Rectal smooth muscle tissue (tissue), 1 donor: ENCODE data around the gene GPBP1.
"Not testable (repeated sequence)": the region's sequence is repeated elsewhere in the genome, so short reads cannot be mapped to it uniquely, and the experiment has no call there.

Experiments used
- H3K27ac ChIP-seq: one replicate; pipeline ENCODE4 v1.7.0; 2013; ENCODE audit warnings: low read depth, low read length, inconsistent platforms
- H3K27me3 ChIP-seq: one replicate; pipeline ENCODE4 v1.7.0; 2013; ENCODE audit warnings: low read length; ENCODE audit not compliant: control insufficient read depth, insufficient read depth
- H3K36me3 ChIP-seq: one replicate; pipeline ENCODE4 v1.7.0; 2013; ENCODE audit warnings: low read length; ENCODE audit not compliant: control insufficient read depth, insufficient read depth
- H3K4me1 ChIP-seq: one replicate; pipeline ENCODE4 v1.7.0; 2013; ENCODE audit warnings: low read length; ENCODE audit not compliant: control insufficient read depth, insufficient read depth
- H3K4me3 ChIP-seq: one replicate; pipeline ENCODE4 v1.7.0; 2013; ENCODE audit warnings: low read length
- H3K9ac ChIP-seq: one replicate; pipeline ENCODE4 v1.7.0; 2013; ENCODE audit warnings: low read length

The GPBP1 gene

GRCh38 chr5:57262541-57262940, 88.7 kb downstream of the GPBP1 start:
- peaks cover 8% of the 10 kb centered on the region for H3K36me3 ChIP-seq
- no peaks in the 10 kb centered on the region for H3K27me3 ChIP-seq
- H3K4me3 ChIP-seq = no peak overlapping the region
- H3K27ac ChIP-seq = no peak overlapping the region
- no peaks in the 10 kb centered on the region for H3K4me1 ChIP-seq
- H3K9ac ChIP-seq = no peak overlapping the region

DNA sequence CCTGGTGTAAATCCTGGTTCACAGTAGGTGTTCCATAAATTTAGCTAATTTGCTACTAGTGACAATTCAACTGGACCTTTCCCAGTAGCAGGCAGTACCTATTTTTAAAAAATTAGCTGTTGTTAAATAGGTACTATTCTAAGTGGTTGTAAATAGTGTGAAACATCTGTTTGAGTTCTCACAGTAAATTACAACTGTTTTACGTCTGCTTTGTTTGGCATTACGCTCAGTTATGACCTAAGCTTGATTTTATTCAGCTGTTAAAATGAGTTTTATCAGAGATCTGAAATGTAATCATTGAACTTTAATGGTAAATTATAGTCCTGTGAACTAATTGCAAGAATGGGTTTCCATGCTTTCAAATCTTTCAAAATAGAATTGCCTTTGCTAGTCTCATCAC, 93.9 kb downstream of the GPBP1 start:
- Histone ChIP-seq H3K4me1 (no peaks in the 10 kb centered on the region), H3K4me3 (no peak overlapping the region), H3K27ac (no peak overlapping the region), H3K27me3 (no peaks in the 10 kb centered on the region), H3K9ac (no peak overlapping the region), H3K36me3 (peaks cover 5% of the 10 kb centered on the region)

DNA sequence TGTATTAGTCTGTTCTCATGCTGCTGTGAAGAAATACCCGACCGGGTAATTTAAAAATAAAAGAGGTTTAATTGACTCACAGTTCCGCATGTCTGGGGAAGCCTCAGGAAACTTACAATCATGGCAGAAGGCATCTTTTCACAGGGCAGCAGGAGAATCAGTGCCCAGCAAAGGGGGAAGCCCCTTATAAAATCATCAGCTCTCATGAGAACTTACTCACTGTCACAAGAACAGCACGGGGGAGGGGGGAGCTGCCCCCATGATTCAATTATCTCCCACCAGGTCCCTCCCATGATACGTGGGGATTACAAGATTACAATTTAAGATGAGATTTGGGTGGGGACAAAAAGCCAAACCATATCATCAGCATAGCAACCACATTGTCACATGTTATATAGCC, 102.5 kb downstream of the GPBP1 start:
- H3K36me3 ChIP-seq = no peaks in the 10 kb centered on the region
- H3K27ac ChIP-seq = no peak overlapping the region
- H3K9ac ChIP-seq = no peak overlapping the region
- H3K27me3 ChIP-seq = no peaks in the 10 kb centered on the region
- H3K4me3 ChIP-seq = no peak overlapping the region
- no peaks in the 10 kb centered on the region for H3K4me1 ChIP-seq

DNA sequence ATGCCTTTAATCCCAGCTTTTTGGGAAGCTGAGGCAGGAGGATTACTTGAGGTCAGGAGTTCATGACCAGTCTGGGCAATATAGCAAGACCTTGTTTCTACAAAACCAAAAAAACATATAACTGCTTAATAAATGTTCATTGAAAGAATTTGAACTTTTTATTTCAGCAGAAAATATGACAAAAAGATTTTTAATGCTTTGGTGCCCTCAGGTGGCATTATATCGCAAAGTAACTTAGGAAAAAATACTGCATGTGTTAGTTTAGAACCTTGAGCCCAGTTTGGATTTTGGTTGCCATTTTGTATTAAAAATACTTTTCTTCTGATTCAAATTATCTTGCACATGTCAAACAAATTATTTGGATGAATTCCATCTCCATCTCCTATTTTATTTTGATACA, 103.2 kb downstream of the GPBP1 start:
- no peaks in the 10 kb centered on the region for H3K4me1 ChIP-seq
- no peak overlapping the region for H3K27ac ChIP-seq
- H3K9ac ChIP-seq = no peak overlapping the region
- H3K36me3 ChIP-seq = no peaks in the 10 kb centered on the region
- no peaks in the 10 kb centered on the region for H3K27me3 ChIP-seq
- no peak overlapping the region for H3K4me3 ChIP-seq

GRCh38 chr5:57280853-57281252, 107.0 kb downstream of the GPBP1 start:
- H3K4me1 ChIP-seq = no peaks in the 10 kb centered on the region
- H3K9ac ChIP-seq = no peak overlapping the region
- H3K36me3 ChIP-seq = no peaks in the 10 kb centered on the region
- no peak overlapping the region for H3K4me3 ChIP-seq
- no peak overlapping the region for H3K27ac ChIP-seq
- no peaks in the 10 kb centered on the region for H3K27me3 ChIP-seq

- H3K9ac ChIP-seq, H3K4me1 ChIP-seq, H3K4me3 ChIP-seq, H3K27me3 ChIP-seq, H3K36me3 ChIP-seq, H3K27ac ChIP-seq: not testable (repeated sequence)
Measured at GRCh38 chr5:57285084-57285483, 111.2 kb downstream of the GPBP1 start.

DNA sequence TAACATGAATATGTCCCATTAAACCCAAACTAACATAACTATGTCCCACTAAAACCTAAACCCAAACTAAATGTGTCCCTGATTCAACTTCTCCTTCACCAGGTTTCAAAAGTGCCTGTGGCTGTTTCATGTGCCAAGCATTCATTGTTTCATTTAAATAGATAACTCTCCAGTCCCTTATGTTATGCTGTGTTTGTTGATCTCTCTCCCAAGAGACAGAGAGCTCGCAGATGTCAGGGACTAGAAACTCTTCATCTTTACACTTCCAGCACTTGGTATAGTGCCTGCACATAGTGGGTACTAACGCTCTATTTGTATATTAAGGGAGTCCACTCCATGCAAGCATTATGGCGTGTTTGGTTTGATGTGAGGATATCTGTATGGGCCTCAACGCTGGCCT, 118.0 kb downstream of the GPBP1 start:
- H3K4me3 ChIP-seq = no peak overlapping the region
- H3K9ac ChIP-seq = no peak overlapping the region
- H3K4me1 ChIP-seq = no peaks in the 10 kb centered on the region
- no peaks in the 10 kb centered on the region for H3K36me3 ChIP-seq
- no peak overlapping the region for H3K27ac ChIP-seq
- H3K27me3 ChIP-seq = no peaks in the 10 kb centered on the region

GRCh38 chr5:57292336-57292735, 118.5 kb downstream of the GPBP1 start:
- H3K4me3 ChIP-seq = no peak overlapping the region
- H3K9ac ChIP-seq = no peak overlapping the region
- H3K27ac ChIP-seq = no peak overlapping the region

GRCh38 chr5:57298295-57298984, 124.6 kb downstream of the GPBP1 start:
- Histone ChIP-seq H3K27ac (no peak overlapping the region), H3K27me3 (no peaks in the 10 kb centered on the region), H3K9ac (no peak overlapping the region), H3K4me3 (peak overlapping the region; percentile 47), H3K4me1 (peaks cover 6% of the 10 kb centered on the region), H3K36me3 (no peaks in the 10 kb centered on the region)

More at GRCh38 chr5:57292336-57292735, 118.5 kb downstream of the GPBP1 start:
- Histone ChIP-seq H3K27me3 (no peaks in the 10 kb centered on the region), H3K4me1 (no peaks in the 10 kb centered on the region), H3K36me3 (no peaks in the 10 kb centered on the region)

GRCh38 chr5:57298985-57299491, 125.2 kb downstream of the GPBP1 start:
- Histone ChIP-seq H3K4me3 (peak overlapping the region; percentile 47), H3K27ac (no peak overlapping the region), H3K4me1 (peaks cover 6% of the 10 kb centered on the region), H3K9ac (no peak overlapping the region), H3K27me3 (no peaks in the 10 kb centered on the region), H3K36me3 (no peaks in the 10 kb centered on the region)

- H3K4me1 ChIP-seq = peaks cover 6% of the 10 kb centered on the region
- H3K27me3 ChIP-seq = no peaks in the 10 kb centered on the region
Measured at GRCh38 chr5:57299986-57300385, 126.1 kb downstream of the GPBP1 start.

DNA sequence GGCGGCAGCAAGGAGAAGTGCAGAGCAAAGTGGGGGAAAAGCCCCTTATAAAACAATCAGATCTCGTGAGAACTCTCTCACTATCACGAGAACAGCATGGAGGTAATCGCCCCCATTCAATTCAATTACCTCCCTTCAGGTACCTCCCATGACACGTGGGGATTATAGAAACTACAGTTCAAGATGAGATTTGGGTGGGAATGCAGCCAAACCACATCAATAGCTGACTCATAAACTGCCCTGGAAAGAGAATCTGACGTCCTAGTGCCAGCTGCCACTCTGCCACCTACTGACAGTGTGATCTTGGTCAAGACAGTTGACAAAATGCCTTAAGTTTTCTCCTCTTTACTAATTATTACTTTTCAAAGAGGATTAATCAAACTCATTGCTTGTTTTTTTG, 128.3 kb downstream of the GPBP1 start:
- Histone ChIP-seq H3K4me3 (no peak overlapping the region), H3K4me1 (peaks cover 6% of the 10 kb centered on the region), H3K27me3 (no peaks in the 10 kb centered on the region), H3K36me3 (no peaks in the 10 kb centered on the region), H3K27ac (no peak overlapping the region), H3K9ac (no peak overlapping the region)

More at GRCh38 chr5:57299986-57300385, 126.1 kb downstream of the GPBP1 start:
- Histone ChIP-seq H3K9ac (no peak overlapping the region), H3K4me3 (no peak overlapping the region), H3K27ac (no peak overlapping the region), H3K36me3 (no peaks in the 10 kb centered on the region)

- Histone ChIP-seq H3K36me3 (no peaks in the 10 kb centered on the region), H3K4me1 (peaks cover 6% of the 10 kb centered on the region), H3K4me3 (no peak overlapping the region), H3K27ac (no peak overlapping the region), H3K9ac (no peak overlapping the region), H3K27me3 (no peaks in the 10 kb centered on the region)
Measured at GRCh38 chr5:57302643-57303042, 128.8 kb downstream of the GPBP1 start.
